Activated CD4-positive, alpha-beta memory T cell treated with anti-CD3 and anti-CD28 coated beads for 36 hours (primary cell): ENCODE measurements around the gene KERA. TPM values are rescaled to one million over a fixed set of nuclear protein-coding genes. Genes with fewer than 3 reads are reported as not detected.

Experiments
- CTCF ChIA-PET: fragments of 350-600 bp; sonication (Branson Sonifier 250); formaldehyde crosslinking; loops from one replicate; lab custom pipeline; 2021; ENCODE audit warnings: antibody characterized with exemption, inconsistent platforms; lab: Charles Lee
- POLR2A ChIA-PET: fragments of 350-600 bp; sonication (Branson Sonifier 250); formaldehyde crosslinking; loops from one replicate; lab custom pipeline; 2021; ENCODE audit warnings: antibody characterized with exemption; lab: Charles Lee
- DNase-seq: peaks from one replicate; pipeline ENCODE4 v3.0.0-alpha.2; 2020
- H3K27ac Mint-ChIP-seq: one replicate; pipeline ENCODE4 v1.8.0; 2021; ENCODE audit warnings: mixed read lengths
- H3K27me3 Mint-ChIP-seq: one replicate; pipeline ENCODE4 v1.8.0; 2021; ENCODE audit warnings: mixed read lengths
- H3K36me3 Mint-ChIP-seq: one replicate; pipeline ENCODE4 v1.8.0; 2021; ENCODE audit warnings: mixed read lengths
- H3K4me1 Mint-ChIP-seq: one replicate; pipeline ENCODE4 v1.8.0; 2021; ENCODE audit warnings: low read depth, mixed read lengths
- H3K4me3 Mint-ChIP-seq: one replicate; pipeline ENCODE4 v1.8.0; 2021; ENCODE audit warnings: mild to moderate bottlenecking, mixed read lengths
- H3K9me3 Mint-ChIP-seq: one replicate; pipeline ENCODE4 v1.8.0; 2021; ENCODE audit warnings: mixed read lengths
- intact Hi-C: fragments of 100-400 bp; cut with micrococcal nuclease; formaldehyde crosslinking; loops from one replicate; pipeline ENCODE4 v1.15.1; 2023
- total RNA-seq, 2 experiments: library from RNA; stranded (reverse); gene quantifications; one replicate each; pipeline ENCODE4 v1.2.3, GENCODE V29; 2021

Gene KERA
- total RNA-seq, 2 experiments from 2014 or later = not detected

DNA sequence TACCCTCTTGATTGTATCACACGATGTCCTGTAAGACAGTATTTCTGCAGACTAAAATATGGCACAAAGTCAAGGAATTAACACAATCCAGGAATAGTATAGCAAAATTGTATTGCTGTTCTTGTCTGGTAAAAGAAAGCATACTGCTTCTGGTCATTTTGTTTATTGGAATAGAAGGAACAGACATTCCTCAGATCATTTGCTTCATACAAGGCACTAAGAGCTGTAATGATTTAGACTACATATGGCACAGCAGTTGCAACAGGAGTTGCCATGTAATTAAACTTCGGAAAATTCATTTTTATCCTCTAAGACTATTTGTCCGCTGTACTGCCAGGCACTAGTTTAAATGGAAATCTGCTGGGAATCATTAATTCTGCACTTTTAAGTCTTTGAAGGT lies 7.6 kb upstream of the KERA start:
- no peak overlapping the region for H3K27ac Mint-ChIP-seq
- intact Hi-C loops = no loop called here
- H3K4me1 Mint-ChIP-seq = no peaks in the 10 kb centered on the region
- no peak for DNase-seq
- H3K4me3 Mint-ChIP-seq = no peak overlapping the region
- H3K27me3 Mint-ChIP-seq = peaks cover 2% of the 10 kb centered on the region
- no peaks in the 10 kb centered on the region for H3K36me3 Mint-ChIP-seq
- no peaks in the 10 kb centered on the region for H3K9me3 Mint-ChIP-seq
- CTCF ChIA-PET = no interaction called here
- POLR2A ChIA-PET = no interaction called here

DNA sequence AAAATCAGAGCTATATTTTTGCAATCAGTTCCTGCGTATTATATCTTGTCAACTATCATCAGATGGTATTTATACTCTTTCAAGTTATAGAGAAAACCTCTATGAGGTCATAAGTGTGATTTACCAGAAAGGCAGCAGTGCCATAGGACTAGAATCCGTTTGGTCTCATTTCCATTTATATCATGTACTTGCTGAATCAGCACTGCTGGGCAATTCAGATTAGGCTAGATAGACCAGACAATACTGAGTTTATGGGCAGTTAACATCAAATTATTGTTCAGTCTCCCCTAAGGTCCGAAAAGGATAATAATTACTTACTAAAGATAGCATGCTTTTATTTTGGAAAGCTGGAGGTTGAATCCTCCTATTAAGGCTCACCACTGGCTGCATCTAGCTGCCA lies 6.8 kb upstream of the KERA start:
- DNase-seq = no peak
- Mint-ChIP-seq H3K36me3 (no peaks in the 10 kb centered on the region), H3K9me3 (no peaks in the 10 kb centered on the region), H3K4me3 (no peak overlapping the region), H3K27me3 (peaks cover 2% of the 10 kb centered on the region), H3K27ac (no peak overlapping the region), H3K4me1 (no peaks in the 10 kb centered on the region)
- intact Hi-C loops = no loop called here
- ChIA-PET POLR2A (no interaction called here), CTCF (no interaction called here)

DNA sequence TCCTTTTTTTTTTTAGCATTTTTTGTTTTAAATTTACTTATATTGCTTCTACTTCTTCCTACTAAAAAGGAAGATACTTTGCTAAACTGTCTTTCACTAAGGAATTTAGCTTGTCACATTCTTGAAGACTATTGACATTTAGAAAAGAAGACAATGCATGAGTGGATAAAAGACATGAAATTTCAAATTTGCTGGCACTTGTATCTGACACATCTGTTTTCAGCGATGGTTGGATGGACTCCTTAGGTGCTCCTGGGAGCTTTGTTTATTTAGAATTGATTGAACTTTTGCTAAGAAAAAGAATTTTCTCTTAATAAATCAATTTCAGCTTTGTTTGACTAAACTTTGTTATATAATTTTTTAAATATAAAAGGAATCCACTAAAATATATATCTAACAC lies 3.3 kb upstream of the KERA start:
- CTCF ChIA-PET = no interaction called here
- H3K27ac Mint-ChIP-seq = no peak overlapping the region

DNA sequence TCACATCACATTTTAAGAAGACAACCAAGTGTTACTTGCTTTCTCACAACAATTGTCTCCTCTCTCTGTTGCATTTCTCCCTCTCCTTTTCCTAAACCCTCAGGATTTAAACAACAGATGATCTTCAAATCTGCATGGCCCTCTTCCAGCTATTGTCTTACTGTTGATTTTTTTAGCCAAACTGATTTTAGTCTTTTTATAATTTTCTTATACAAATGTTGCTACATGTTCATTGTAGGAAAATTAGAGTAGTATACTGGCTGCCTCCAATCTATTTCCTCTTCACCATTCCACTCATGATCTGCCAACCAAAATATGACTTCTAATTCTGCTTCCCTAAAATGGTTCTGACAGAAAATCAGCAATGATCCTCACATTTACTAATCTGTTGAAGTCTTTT lies 1.4 kb upstream of the KERA start:
- Mint-ChIP-seq H3K4me3 (no peak overlapping the region), H3K36me3 (no peaks in the 10 kb centered on the region), H3K9me3 (no peaks in the 10 kb centered on the region), H3K27ac (no peak overlapping the region), H3K4me1 (no peaks in the 10 kb centered on the region), H3K27me3 (peaks cover 3% of the 10 kb centered on the region)
- ChIA-PET CTCF (no interaction called here), POLR2A (no interaction called here)
- intact Hi-C loops = no loop called here
- no peak for DNase-seq

More for the DNA sequence above, 3.3 kb upstream of the KERA start:
- Mint-ChIP-seq H3K4me1 (no peaks in the 10 kb centered on the region), H3K27me3 (peaks cover 3% of the 10 kb centered on the region), H3K36me3 (no peaks in the 10 kb centered on the region), H3K9me3 (no peaks in the 10 kb centered on the region), H3K4me3 (no peak overlapping the region)
- DNase-seq = no peak
- intact Hi-C loops = no loop called here
- POLR2A ChIA-PET = no interaction called here

DNA sequence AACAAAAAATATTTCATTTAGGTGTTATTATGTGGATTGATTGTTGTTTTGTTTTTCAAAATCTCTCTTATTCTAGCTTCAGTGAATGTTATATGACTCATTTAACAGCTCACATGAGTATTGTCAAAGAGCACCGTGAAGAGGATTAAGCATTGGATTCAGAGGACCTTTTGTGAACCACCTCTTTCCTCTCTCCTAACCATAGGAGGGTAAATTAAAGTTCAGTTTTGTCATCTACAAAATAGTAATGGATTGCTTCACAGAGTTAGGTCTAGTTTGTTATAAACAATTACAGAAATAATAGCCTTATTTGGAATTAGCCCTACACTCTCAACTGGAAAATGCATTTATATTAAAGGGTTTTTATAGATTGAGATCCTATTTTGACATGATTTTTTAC lies 962 bp upstream of the KERA start:
- ChIA-PET POLR2A (no interaction called here), CTCF (no interaction called here)
- Mint-ChIP-seq H3K4me1 (no peaks in the 10 kb centered on the region), H3K4me3 (no peak overlapping the region), H3K36me3 (no peaks in the 10 kb centered on the region), H3K27ac (no peak overlapping the region), H3K27me3 (peaks cover 3% of the 10 kb centered on the region), H3K9me3 (no peaks in the 10 kb centered on the region)
- DNase-seq = no peak
- intact Hi-C loops = no loop called here

DNA sequence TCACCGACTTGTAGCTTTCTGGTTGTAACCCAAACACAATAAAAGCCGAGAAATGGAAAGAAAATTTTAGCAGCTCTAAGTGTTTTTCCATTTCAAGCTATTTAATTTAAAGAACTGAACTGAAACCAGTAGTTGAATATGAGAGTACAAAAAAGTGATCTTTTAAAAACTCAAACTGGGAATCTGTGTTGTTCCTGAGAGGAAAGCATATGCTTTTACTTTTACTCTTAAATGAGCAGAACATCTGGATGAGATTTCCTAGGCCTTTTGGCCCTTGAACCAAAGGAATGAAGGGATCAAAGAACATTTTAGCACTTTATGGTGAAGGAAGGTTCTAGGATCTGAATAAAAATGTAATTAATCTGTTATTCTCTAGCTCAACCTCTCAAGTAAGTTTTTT lies 1.3 kb downstream of the KERA start:
- ChIA-PET POLR2A (no interaction called here), CTCF (no interaction called here)
- Mint-ChIP-seq H3K4me3 (no peak overlapping the region), H3K27ac (no peak overlapping the region), H3K4me1 (no peaks in the 10 kb centered on the region), H3K27me3 (peaks cover 3% of the 10 kb centered on the region), H3K9me3 (no peaks in the 10 kb centered on the region), H3K36me3 (no peaks in the 10 kb centered on the region)
- no peak for DNase-seq
- intact Hi-C loops = no loop called here

DNA sequence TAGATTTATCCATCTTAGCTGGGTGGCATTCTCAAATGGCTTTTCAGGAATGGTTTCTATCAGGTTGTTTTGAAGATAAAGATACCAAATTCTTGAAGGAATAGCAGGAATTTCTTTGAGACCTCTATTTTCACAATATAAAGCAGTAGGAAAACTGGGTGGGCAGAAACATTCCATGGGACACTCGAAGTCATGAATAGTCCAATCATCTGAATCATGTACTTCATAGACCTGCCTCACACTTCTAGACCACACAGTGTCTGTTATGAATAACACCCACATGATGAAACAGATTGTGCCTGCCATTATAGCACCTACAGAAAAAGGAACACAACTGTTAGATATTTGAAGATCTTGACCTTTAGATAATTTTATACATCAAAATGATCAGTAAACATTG lies 1.8 kb downstream of the KERA start:
- Mint-ChIP-seq H3K4me3 (no peak overlapping the region), H3K36me3 (no peaks in the 10 kb centered on the region), H3K4me1 (no peaks in the 10 kb centered on the region), H3K27ac (no peak overlapping the region), H3K9me3 (no peaks in the 10 kb centered on the region), H3K27me3 (peaks cover 6% of the 10 kb centered on the region)
- no peak for DNase-seq
- intact Hi-C loops = no loop called here
- ChIA-PET POLR2A (no interaction called here), CTCF (no interaction called here)

DNA sequence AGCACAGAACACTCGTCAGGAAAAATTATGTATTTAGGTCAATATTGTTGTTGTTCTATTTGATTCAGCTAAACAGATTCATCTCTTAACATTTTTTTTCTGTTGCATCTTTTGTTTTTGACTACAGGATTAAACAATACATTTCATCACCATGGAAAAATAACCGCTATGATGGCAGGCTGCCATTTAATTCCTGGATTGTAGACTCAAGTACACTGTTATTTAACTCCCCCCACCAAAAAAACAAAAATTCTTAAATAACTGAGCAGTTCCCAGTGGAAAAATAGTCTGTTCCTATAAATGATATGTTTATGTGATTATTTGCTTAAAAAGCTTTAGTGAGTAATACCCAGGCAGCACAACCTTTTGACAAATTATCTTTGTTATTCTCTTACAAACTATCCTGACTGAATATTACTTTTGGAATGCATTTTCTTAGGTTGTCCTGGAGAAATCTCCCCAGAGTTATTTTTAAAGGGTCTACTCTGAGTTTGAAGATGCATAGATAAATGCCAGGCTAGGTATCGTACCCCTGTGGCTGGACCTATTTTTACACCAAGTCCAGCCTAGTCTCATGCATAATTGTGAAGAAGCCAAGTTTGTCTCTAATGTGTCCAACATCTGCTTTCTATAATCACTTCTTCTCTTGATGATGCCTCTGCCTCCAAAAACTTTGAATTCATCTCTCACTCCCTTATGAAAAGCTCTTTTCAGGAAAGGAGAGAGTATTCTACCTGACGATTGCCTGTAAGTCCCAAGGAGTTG lies 3.7 kb downstream of the KERA start:
- intact Hi-C loops = no loop called here
- Mint-ChIP-seq H3K4me1 (no peaks in the 10 kb centered on the region), H3K27me3 (peaks cover 6% of the 10 kb centered on the region), H3K9me3 (no peaks in the 10 kb centered on the region), H3K27ac (no peak overlapping the region), H3K4me3 (no peak overlapping the region), H3K36me3 (no peaks in the 10 kb centered on the region)
- DNase-seq = no peak
- CTCF ChIA-PET = no interaction called here
- POLR2A ChIA-PET = no interaction called here

DNA sequence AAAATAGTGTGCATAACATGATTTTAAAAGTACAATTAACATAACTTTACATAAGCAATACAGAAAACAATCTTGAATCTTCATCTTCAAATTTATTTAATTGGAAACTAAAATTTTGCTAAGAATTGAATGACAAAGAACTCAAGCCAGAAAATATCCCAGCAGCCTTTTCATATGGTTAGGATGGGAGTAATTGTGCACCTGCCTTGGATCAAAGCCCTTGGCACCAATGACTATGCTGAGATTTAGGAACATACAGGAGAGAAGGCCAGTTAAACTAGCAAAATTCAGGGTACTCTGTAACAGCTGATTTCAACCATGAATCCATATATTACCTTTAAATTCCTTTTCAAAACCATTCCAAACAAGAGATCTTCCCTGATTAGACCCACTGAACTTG lies 5.8 kb downstream of the KERA start:
- ChIA-PET CTCF (no interaction called here), POLR2A (no interaction called here)
- DNase-seq = no peak
- Mint-ChIP-seq H3K9me3 (no peaks in the 10 kb centered on the region), H3K36me3 (no peaks in the 10 kb centered on the region), H3K4me3 (no peak overlapping the region), H3K27me3 (peaks cover 3% of the 10 kb centered on the region), H3K4me1 (no peaks in the 10 kb centered on the region), H3K27ac (no peak overlapping the region)
- intact Hi-C loops = no loop called here

DNA sequence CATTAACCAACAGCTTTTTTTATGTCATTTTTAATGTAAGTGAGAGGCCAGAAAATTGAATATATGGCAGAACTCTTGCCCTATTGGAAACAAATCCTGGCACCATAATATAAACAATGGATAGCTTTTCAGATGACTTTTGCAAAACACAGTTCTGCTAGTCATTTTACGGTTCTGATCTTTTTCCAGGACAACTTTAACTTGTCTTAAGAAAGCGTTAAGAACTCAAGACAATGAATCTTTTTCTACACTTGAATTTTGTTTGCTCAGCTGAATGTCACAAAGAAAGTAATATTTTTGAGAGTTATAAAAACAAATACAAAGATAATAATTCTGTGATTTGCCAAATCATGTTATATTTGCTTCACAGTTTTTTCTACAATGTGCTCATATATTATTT lies 13.2 kb downstream of the KERA start:
- intact Hi-C loops = no loop called here
- CTCF ChIA-PET = no interaction called here
- no peaks in the 10 kb centered on the region for H3K4me1 Mint-ChIP-seq
- no peak overlapping the region for H3K27ac Mint-ChIP-seq
- no peaks in the 10 kb centered on the region for H3K27me3 Mint-ChIP-seq
- no peaks in the 10 kb centered on the region for H3K9me3 Mint-ChIP-seq
- no peak for DNase-seq
- H3K4me3 Mint-ChIP-seq = no peak overlapping the region
- POLR2A ChIA-PET = no interaction called here
- no peaks in the 10 kb centered on the region for H3K36me3 Mint-ChIP-seq

DNA sequence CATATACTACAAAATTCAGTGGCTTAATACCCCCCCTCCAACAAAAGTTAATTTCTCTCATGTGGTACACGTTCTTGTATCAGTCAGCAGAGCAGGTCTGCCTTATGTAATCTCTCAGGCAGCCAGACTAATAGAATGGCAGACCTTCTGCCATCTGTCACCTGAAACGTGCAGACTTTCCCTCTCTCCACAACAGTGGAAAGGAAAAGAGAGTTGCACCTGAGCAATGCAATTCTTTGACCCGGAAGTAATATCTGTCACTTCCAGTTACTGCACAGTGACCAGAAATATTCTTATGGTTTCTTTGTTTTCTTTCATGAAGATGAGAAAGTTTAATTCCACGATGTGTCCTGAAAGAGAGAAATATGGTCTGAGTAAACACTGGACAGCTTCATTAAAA lies 14.4 kb downstream of the KERA start:
- intact Hi-C loops = no loop called here
- no peaks in the 10 kb centered on the region for H3K27me3 Mint-ChIP-seq
- H3K9me3 Mint-ChIP-seq = no peaks in the 10 kb centered on the region
- no peak overlapping the region for H3K27ac Mint-ChIP-seq
- no peaks in the 10 kb centered on the region for H3K36me3 Mint-ChIP-seq
- H3K4me1 Mint-ChIP-seq = no peaks in the 10 kb centered on the region
- ChIA-PET POLR2A (no interaction called here), CTCF (no interaction called here)
- no peak for DNase-seq
- H3K4me3 Mint-ChIP-seq = no peak overlapping the region

DNA sequence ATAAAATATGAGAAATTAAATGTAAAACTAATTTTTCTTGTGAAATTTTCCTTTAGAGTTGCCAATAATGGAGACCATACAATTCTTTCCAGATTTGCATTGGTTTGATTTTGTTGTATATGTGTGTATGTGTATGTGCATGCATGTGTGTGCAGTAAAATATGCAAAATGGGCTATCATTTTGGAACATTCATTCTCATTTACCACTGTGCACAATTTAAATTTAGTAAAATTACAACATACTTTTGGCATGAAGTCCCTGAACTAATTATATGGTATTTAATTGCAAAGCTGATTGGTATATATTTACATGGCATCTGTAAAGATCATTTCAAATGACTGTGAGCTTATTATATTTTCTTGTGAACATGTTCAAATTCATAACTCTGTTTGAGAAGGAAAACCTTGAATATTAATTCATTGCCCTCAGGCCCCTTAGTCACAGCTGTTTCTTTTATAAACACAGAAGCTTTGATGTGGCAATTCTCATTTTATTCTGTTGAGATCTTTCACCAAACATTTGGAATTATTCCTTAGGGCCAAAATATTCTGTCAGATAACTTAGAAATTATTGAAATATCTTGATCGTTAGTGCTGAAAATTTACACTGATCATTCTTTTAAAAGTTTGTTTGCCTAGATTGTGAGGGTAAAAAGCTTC lies 17.6 kb downstream of the KERA start:
- Mint-ChIP-seq H3K27ac (no peak overlapping the region), H3K27me3 (no peaks in the 10 kb centered on the region), H3K4me3 (no peak overlapping the region), H3K36me3 (no peaks in the 10 kb centered on the region), H3K9me3 (no peaks in the 10 kb centered on the region), H3K4me1 (no peaks in the 10 kb centered on the region)
- CTCF ChIA-PET = no interaction called here
- intact Hi-C loops = no loop called here
- POLR2A ChIA-PET = no interaction called here
- DNase-seq = no peak

DNA sequence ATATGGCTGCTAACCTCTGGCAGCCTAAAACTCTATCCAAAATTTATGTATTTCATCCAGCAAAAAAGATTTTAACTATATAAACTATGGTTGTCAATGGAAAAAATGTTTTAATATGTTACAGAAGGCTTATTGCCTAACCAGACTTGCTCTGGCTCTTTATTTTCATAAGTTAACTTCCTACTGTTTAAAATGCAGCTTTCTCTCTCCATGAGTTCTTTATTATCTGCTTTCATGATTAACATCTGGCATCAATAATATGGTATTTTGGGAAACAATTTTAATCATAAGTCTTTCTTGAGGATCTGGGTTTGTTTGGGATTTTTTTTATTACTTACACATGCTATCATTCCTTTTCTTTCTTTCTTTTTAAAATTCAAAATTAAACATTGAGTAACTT lies 20.5 kb downstream of the KERA start:
- Mint-ChIP-seq H3K4me3 (no peak overlapping the region), H3K27me3 (no peaks in the 10 kb centered on the region), H3K27ac (no peak overlapping the region), H3K36me3 (no peaks in the 10 kb centered on the region), H3K4me1 (no peaks in the 10 kb centered on the region), H3K9me3 (no peaks in the 10 kb centered on the region)
- DNase-seq = no peak
- ChIA-PET POLR2A (no interaction called here), CTCF (no interaction called here)
- intact Hi-C loops = no loop called here
